PC-9 (cell line): Measurements from ENCODE around the gene ARHGAP35.

Source experiments
- EZH2 ChIP-seq: fragments of 200-600 bp; sonication (generic); IDR thresholded peaks from 2 replicates; pipeline ENCODE4 v1.8.0; 2017; ENCODE audit warnings: antibody characterized with exemption, low read depth
- TF ChIP-seq, protein P1 (sequence below): fragments of 200-600 bp; sonication (generic); conservative IDR thresholded peaks from 2 replicates; pipeline ENCODE4 v1.6.1; 2017; ENCODE audit warnings: mixed run types, antibody characterized with exemption, mild to moderate bottlenecking, moderate library complexity

DNA sequence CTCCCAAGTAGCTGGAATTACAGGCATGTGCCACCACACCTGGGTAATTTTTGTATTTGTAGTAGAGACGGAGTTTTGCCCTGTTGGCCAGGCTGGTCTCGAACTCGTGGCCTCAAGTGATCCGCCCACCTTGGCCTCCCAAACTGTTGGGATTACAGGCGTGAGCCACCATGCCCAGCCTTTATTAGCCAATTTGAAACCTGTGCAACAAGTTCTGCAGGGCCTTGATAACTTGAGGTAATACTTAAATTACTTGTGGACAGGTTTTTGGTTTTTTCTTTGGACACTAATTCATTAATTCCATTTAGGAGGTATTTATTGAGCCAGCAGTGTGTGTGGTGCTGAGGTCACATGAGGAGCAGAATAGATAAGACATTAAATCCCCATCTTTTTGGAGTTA, 39.5 kb downstream of the ARHGAP35 start:
- TF ChIP-seq, protein P1, sequence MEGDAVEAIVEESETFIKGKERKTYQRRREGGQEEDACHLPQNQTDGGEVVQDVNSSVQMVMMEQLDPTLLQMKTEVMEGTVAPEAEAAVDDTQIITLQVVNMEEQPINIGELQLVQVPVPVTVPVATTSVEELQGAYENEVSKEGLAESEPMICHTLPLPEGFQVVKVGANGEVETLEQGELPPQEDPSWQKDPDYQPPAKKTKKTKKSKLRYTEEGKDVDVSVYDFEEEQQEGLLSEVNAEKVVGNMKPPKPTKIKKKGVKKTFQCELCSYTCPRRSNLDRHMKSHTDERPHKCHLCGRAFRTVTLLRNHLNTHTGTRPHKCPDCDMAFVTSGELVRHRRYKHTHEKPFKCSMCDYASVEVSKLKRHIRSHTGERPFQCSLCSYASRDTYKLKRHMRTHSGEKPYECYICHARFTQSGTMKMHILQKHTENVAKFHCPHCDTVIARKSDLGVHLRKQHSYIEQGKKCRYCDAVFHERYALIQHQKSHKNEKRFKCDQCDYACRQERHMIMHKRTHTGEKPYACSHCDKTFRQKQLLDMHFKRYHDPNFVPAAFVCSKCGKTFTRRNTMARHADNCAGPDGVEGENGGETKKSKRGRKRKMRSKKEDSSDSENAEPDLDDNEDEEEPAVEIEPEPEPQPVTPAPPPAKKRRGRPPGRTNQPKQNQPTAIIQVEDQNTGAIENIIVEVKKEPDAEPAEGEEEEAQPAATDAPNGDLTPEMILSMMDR, result no peak
- TF ChIP-seq EZH2, result no peak
